PFSK-1 (cell line): Measurements from ENCODE around the gene GALNTL6.

Experiments used
- REST ChIP-seq, 2 experiments: IDR thresholded peaks; 2 replicates each; pipeline versions ENCODE4 v1.6.1 to v1.8.0; 2011 to 2012; ENCODE audit warnings: low read depth in 2 of 2, low read length in 2 of 2, control low read depth in 1 of 2, inconsistent platforms in 1 of 2, mild to moderate bottlenecking in 1 of 2, moderate library complexity in 1 of 2; ENCODE audit not compliant: insufficient read depth in 1 of 2
- TAF1 ChIP-seq: IDR thresholded peaks from 2 replicates; pipeline ENCODE4 v1.6.1; 2012; ENCODE audit warnings: low read length, control low read depth, borderline replicate concordance; ENCODE audit not compliant: insufficient read depth

- TF ChIP-seq TAF1 (no peak), REST (IDR thresholded peaks at IDR 0.05; ENCODE audit: insufficient read depth in 1 of 2, low read depth in 2 of 2, low read length in 2 of 2) (no peak)
Measured at GRCh38 chr4:172356016-172356415, 542.8 kb downstream of the GALNTL6 start.
